ENCODE data around the gene SNX10. TPM values are rescaled to one million over a fixed set of nuclear protein-coding genes. Genes with fewer than 3 reads are reported as not detected.

The SNX10 gene
- total RNA-seq, 1 experiment from 2014 or later: 7.9 TPM

DNA sequence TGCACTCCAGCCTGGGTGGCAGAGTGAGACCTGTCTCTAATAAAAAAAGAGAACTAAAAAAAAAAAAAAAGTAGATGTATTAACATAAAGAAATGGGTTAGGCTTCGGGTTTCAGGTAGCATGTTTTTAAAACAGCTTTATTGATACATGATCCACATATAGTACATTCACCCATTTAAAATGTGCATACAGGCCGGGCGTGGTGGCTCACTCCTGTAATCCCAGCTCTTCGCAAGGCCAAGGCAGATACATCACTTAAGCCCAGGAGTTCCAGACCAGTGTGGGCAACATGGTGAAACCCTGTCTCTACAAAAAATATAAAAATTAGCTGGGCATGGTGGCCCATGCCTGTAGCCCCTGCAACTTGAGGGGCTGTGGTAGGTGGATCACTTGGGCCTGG, 39.5 kb downstream of the SNX10 start:
- H3K36me3 ChIP-seq (ENCODE audit: low read depth, low read length): no peaks in the 10 kb centered on the region
- no peaks in the 10 kb centered on the region for H3K9me2 ChIP-seq (replicated peaks; ENCODE audit: low read length)
- H3K4me1 ChIP-seq (ENCODE audit: insufficient read depth, low read length): no peaks in the 10 kb centered on the region
- H3K9me3 ChIP-seq (ENCODE audit: low read length): no peaks in the 10 kb centered on the region
- ChIA-PET CTCF (no interaction called here), POLR2A (ENCODE audit: unreplicated experiment) (interaction anchor here (0.6 kb wide), 1 partner anchor 114 kb away, joined by 6 read pairs; no protein-coding TSS in a partner anchor)
- H4K20me1 ChIP-seq (ENCODE audit: low read length): no peaks in the 10 kb centered on the region
- H3F3A ChIP-seq (ENCODE audit: low read length, unreplicated experiment): no peaks in the 10 kb centered on the region
- no peaks in the 10 kb centered on the region for H3K27me3 ChIP-seq (ENCODE audit: low read length)
- H3K4me2 ChIP-seq (ENCODE audit: low read length): no peak overlapping the region
- no peak overlapping the region for H3K27ac ChIP-seq (ENCODE audit: low read length)
- intact Hi-C loops (cut with micrococcal nuclease): no loop called here
- no TSS peak for BruUV-seq (replicated peaks)
- TF ChIP-seq, protein P1, sequence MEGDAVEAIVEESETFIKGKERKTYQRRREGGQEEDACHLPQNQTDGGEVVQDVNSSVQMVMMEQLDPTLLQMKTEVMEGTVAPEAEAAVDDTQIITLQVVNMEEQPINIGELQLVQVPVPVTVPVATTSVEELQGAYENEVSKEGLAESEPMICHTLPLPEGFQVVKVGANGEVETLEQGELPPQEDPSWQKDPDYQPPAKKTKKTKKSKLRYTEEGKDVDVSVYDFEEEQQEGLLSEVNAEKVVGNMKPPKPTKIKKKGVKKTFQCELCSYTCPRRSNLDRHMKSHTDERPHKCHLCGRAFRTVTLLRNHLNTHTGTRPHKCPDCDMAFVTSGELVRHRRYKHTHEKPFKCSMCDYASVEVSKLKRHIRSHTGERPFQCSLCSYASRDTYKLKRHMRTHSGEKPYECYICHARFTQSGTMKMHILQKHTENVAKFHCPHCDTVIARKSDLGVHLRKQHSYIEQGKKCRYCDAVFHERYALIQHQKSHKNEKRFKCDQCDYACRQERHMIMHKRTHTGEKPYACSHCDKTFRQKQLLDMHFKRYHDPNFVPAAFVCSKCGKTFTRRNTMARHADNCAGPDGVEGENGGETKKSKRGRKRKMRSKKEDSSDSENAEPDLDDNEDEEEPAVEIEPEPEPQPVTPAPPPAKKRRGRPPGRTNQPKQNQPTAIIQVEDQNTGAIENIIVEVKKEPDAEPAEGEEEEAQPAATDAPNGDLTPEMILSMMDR (conservative IDR thresholded peaks at IDR 0.05; ENCODE audit: low read depth, low read length): no peak
- TF ChIP-seq EZH2phosphoT487 (IDR thresholded peaks at IDR 0.05; ENCODE audit: borderline replicate concordance, low read length) (no peak), EZH2 (IDR thresholded peaks at IDR 0.05; ENCODE audit: low read length, unreplicated experiment) (no peak)
- DNase-seq (no peak), ATAC-seq (no peak)
- H3K79me2 ChIP-seq (ENCODE audit: low read length): no peaks in the 10 kb centered on the region
- no peak overlapping the region for H3K4me3 ChIP-seq (ENCODE audit: low read length)
- no peak overlapping the region for H3K9ac ChIP-seq (ENCODE audit: low read length)
- no peak overlapping the region for H2AFZ ChIP-seq (ENCODE audit: low read length)

DNA sequence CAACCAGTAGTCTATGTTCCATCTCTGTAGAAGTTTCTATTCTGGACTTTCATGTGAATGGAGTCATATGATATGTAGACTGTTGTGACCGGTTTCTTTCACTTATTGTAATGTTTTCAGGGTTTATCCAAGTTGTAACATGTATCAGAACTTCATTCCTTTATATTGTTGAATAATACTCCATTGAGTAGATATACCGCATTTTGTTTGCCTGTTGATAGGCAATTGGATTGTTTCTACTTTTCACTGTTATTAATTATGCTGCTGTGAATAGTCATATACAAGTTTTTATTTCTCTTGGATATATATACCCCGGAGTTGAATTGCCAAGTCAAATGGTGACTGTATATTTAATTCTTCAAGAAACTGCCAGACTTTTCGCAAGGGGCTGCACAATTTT, 40.1 kb downstream of the SNX10 start:
- POLR2A ChIA-PET (ENCODE audit: unreplicated experiment): no interaction called here
- Histone ChIP-seq H3K9ac (ENCODE audit: low read length) (no peak overlapping the region), H3K27me3 (ENCODE audit: low read length) (no peaks in the 10 kb centered on the region), H3K9me3 (ENCODE audit: low read length) (no peaks in the 10 kb centered on the region), H3K9me2 (replicated peaks; ENCODE audit: low read length) (no peaks in the 10 kb centered on the region), H2AFZ (ENCODE audit: low read length) (no peak overlapping the region), H3F3A (ENCODE audit: low read length, unreplicated experiment) (no peaks in the 10 kb centered on the region), H3K27ac (ENCODE audit: low read length) (no peak overlapping the region), H3K36me3 (ENCODE audit: low read depth, low read length) (no peaks in the 10 kb centered on the region), H4K20me1 (ENCODE audit: low read length) (no peaks in the 10 kb centered on the region), H3K4me1 (ENCODE audit: insufficient read depth, low read length) (no peaks in the 10 kb centered on the region), H3K79me2 (ENCODE audit: low read length) (no peaks in the 10 kb centered on the region), H3K4me2 (ENCODE audit: low read length) (no peak overlapping the region), H3K4me3 (ENCODE audit: low read length) (no peak overlapping the region)
- intact Hi-C loops (cut with micrococcal nuclease): no loop called here
- CTCF ChIA-PET: no interaction called here
- ATAC-seq: no peak
- TF ChIP-seq, protein P1 (conservative IDR thresholded peaks at IDR 0.05; ENCODE audit: low read depth, low read length): no peak
- TF ChIP-seq EZH2 (IDR thresholded peaks at IDR 0.05; ENCODE audit: low read length, unreplicated experiment) (no peak), EZH2phosphoT487 (IDR thresholded peaks at IDR 0.05; ENCODE audit: borderline replicate concordance, low read length) (no peak)
- BruUV-seq (replicated peaks): no TSS peak
- DNase-seq: no peak

DNA sequence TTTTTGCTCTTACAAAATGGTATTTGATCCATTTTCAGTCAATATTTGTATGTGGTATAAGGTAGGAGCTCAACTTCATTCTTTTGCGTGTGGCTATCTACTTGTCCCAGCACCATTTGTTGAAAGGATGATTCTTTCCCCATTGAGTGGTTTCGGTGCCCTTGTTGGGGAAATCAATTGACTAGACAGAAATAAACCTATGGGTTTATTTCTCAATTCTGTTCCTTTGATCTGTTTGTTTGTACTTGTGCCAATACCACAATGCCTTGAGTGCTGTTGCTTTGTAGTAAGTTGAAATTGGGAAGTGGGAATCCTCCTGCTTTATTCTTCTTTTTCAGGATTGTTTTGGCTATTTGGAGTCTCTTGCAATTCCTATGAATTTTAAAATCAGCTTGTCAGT, 41.0 kb downstream of the SNX10 start:
- no peak for DNase-seq
- TF ChIP-seq, protein P1 (conservative IDR thresholded peaks at IDR 0.05; ENCODE audit: low read depth, low read length): no peak
- no peak for TF ChIP-seq EZH2 (IDR thresholded peaks at IDR 0.05; ENCODE audit: low read length, unreplicated experiment)
- TF ChIP-seq EZH2phosphoT487 (IDR thresholded peaks at IDR 0.05; ENCODE audit: borderline replicate concordance, low read length): no peak
- no peak overlapping the region for H3K4me3 ChIP-seq (ENCODE audit: low read length)
- H3F3A ChIP-seq (ENCODE audit: low read length, unreplicated experiment): no peaks in the 10 kb centered on the region
- no peak overlapping the region for H3K9ac ChIP-seq (ENCODE audit: low read length)
- no peaks in the 10 kb centered on the region for H3K9me2 ChIP-seq (replicated peaks; ENCODE audit: low read length)
- intact Hi-C loops (cut with micrococcal nuclease): no loop called here
- ATAC-seq: no peak
- POLR2A ChIA-PET (ENCODE audit: unreplicated experiment): no interaction called here
- H4K20me1 ChIP-seq (ENCODE audit: low read length): no peaks in the 10 kb centered on the region
- H3K27me3 ChIP-seq (ENCODE audit: low read length): no peaks in the 10 kb centered on the region
- H3K4me2 ChIP-seq (ENCODE audit: low read length): no peak overlapping the region
- no peaks in the 10 kb centered on the region for H3K9me3 ChIP-seq (ENCODE audit: low read length)
- H3K79me2 ChIP-seq (ENCODE audit: low read length): no peaks in the 10 kb centered on the region
- no peaks in the 10 kb centered on the region for H3K4me1 ChIP-seq (ENCODE audit: insufficient read depth, low read length)
- H3K36me3 ChIP-seq (ENCODE audit: low read depth, low read length): no peaks in the 10 kb centered on the region
- no peak overlapping the region for H3K27ac ChIP-seq (ENCODE audit: low read length)
- H2AFZ ChIP-seq (ENCODE audit: low read length): no peak overlapping the region
- BruUV-seq (replicated peaks): no TSS peak
- CTCF ChIA-PET: no interaction called here

Data from PC-3 (cell line).